ENCODE measurements around the gene MTSS2. TPM values are rescaled to one million over a fixed set of nuclear protein-coding genes. Genes with fewer than 3 reads are reported as not detected.

MTSS2 gene
- total RNA-seq, 4 donors from 2014 or later = 74.9 to 238 (median 130) TPM

- H3K27ac ChIP-seq (replicated peaks in 1 of 4) = no peak overlapping the region
- no peak overlapping the region for H3K4me3 ChIP-seq
- H3K27me3 ChIP-seq = no peaks in the 10 kb centered on the region
- no peak for DNase-seq (ENCODE audit: extremely low spot score)
- H3K4me1 ChIP-seq = peaks cover 29 to 38% (median 36%) of the 10 kb centered on the region in 4 donors
- peaks cover 0 to 26% (median 12%) of the 10 kb centered on the region in 4 donors for H3K36me3 ChIP-seq
- WGBS = 86% methylated on average over 7 of the region's 7 CpGs
- no peaks in the 10 kb centered on the region for H3K9me3 ChIP-seq
- TF ChIP-seq POLR2A (IDR thresholded peaks at IDR 0.05; ENCODE audit: low read depth) = no peak
- no peak for TF ChIP-seq CTCF (IDR thresholded peaks at IDR 0.05)
- TF ChIP-seq POLR2AphosphoS5 (IDR thresholded peaks at IDR 0.05) = no peak
- TF ChIP-seq EP300 (IDR thresholded peaks at IDR 0.05) = no peak
- intact Hi-C loops (cut with DNase I) = no loop called here
Observed at GRCh38 chr16:70730031-70730430, 44.2 kb upstream of the MTSS2 start.

GRCh38 chr16:70729292-70729691, 43.4 kb upstream of the MTSS2 start:
- intact Hi-C loops (cut with DNase I) = no loop called here
- DNase-seq (ENCODE audit: extremely low spot score) = no peak
- H3K4me1 ChIP-seq = peaks cover 35 to 40% (median 39%) of the 10 kb centered on the region in 4 donors
- WGBS = 97% methylated on average over 8 of the region's 8 CpGs
- peaks cover 0 to 26% (median 12%) of the 10 kb centered on the region in 4 donors for H3K36me3 ChIP-seq
- no peak overlapping the region for H3K27ac ChIP-seq (replicated peaks in 1 of 4)
- TF ChIP-seq EP300 (IDR thresholded peaks at IDR 0.05) (no peak), CTCF (IDR thresholded peaks at IDR 0.05) (no peak), POLR2A (IDR thresholded peaks at IDR 0.05; ENCODE audit: low read depth) (no peak)
- no peaks in the 10 kb centered on the region for H3K27me3 ChIP-seq
- H3K9me3 ChIP-seq = no peaks in the 10 kb centered on the region
- no peak overlapping the region for H3K4me3 ChIP-seq

GRCh38 chr16:70728150-70728549, 42.3 kb upstream of the MTSS2 start:
- no peak for TF ChIP-seq POLR2A (IDR thresholded peaks at IDR 0.05; ENCODE audit: low read depth)
- no peak overlapping the region for H3K4me3 ChIP-seq
- DNase-seq (ENCODE audit: extremely low spot score) = no peak
- no peaks in the 10 kb centered on the region for H3K27me3 ChIP-seq
- H3K9me3 ChIP-seq = no peaks in the 10 kb centered on the region
- WGBS = 100% methylated on average over 2 of the region's 9 CpGs
- H3K27ac ChIP-seq (replicated peaks in 1 of 4) = peak overlapping the region in 1 of 4 donors; percentile 89
- intact Hi-C loops (cut with DNase I) = no loop called here
- H3K36me3 ChIP-seq = peaks cover 0 to 26% (median 12%) of the 10 kb centered on the region in 4 donors
- peaks cover 35 to 48% (median 41%) of the 10 kb centered on the region in 4 donors for H3K4me1 ChIP-seq

- Histone ChIP-seq H3K36me3 (peaks cover 0 to 34% (median 14%) of the 10 kb centered on the region in 4 donors), H3K4me1 (peaks cover 35 to 48% (median 41%) of the 10 kb centered on the region in 4 donors), H3K27ac (replicated peaks in 1 of 4) (peak overlapping the region; percentile 87 to 89 (median 89)), H3K4me3 (no peak overlapping the region), H3K27me3 (no peaks in the 10 kb centered on the region), H3K9me3 (no peaks in the 10 kb centered on the region)
- DNase-seq (ENCODE audit: extremely low spot score) = no peak
- WGBS = 50% methylated on average over 9 of the region's 9 CpGs
- intact Hi-C loops (cut with DNase I) = no loop called here
- no peak for TF ChIP-seq EP300 (IDR thresholded peaks at IDR 0.05)
- no peak for TF ChIP-seq POLR2AphosphoS5 (IDR thresholded peaks at IDR 0.05)
- TF ChIP-seq CTCF (IDR thresholded peaks at IDR 0.05) = no peak
- no peak for TF ChIP-seq POLR2A (IDR thresholded peaks at IDR 0.05; ENCODE audit: low read depth)
Observed at GRCh38 chr16:70726892-70727361, 41.1 kb upstream of the MTSS2 start.

- TF ChIP-seq EP300 (IDR thresholded peaks at IDR 0.05) (no peak), POLR2A (IDR thresholded peaks at IDR 0.05; ENCODE audit: low read depth) (no peak), POLR2AphosphoS5 (IDR thresholded peaks at IDR 0.05) (peak in 1 of 2 donors; percentile 56)
- WGBS = 50% methylated on average over 28 of the region's 31 CpGs
- peaks cover 33 to 48% (median 41%) of the 10 kb centered on the region in 4 donors for H3K4me1 ChIP-seq
- DNase-seq (ENCODE audit: extremely low spot score) = no peak
- intact Hi-C loops (cut with DNase I) = no loop called here
- H3K9me3 ChIP-seq = no peaks in the 10 kb centered on the region
- H3K36me3 ChIP-seq = peaks cover 0 to 37% (median 15%) of the 10 kb centered on the region in 4 donors
- H3K27ac ChIP-seq (replicated peaks in 1 of 4) = peak overlapping the region; percentile 87 to 89 (median 89)
- H3K4me3 ChIP-seq = peak overlapping the region in 1 of 4 donors; percentile 22
- no peaks in the 10 kb centered on the region for H3K27me3 ChIP-seq
Observed at GRCh38 chr16:70725912-70726828, 40.3 kb upstream of the MTSS2 start.

Data from esophagus muscularis mucosa (tissue), 4 donors.